Motor neuron (in vitro differentiated cells): ENCODE results near the gene PPEF1. TPM values are rescaled to one million over a fixed set of nuclear protein-coding genes. Genes with fewer than 3 reads are reported as not detected.
A peak's percentile ranks its signal among the peaks of the same experiment; 100 is the strongest.

ENCODE experiments used
- ATAC-seq, 8 experiments: fragments of 200-7000 bp; cut with Tn5 transposase; replicated peaks in 6 of 8; 2 replicates each; pipeline ENCODE4 v1.8.0; 2021; ENCODE audit warnings: mild to moderate bottlenecking in 8 of 8, moderate library complexity in 8 of 8
- H3K27ac ChIP-seq, 2 donors: fragments of 250-450 bp; sonication (Bioruptor Pico); 2 replicates each; pipeline ENCODE4 v1.9.0; 2021; ENCODE audit warnings: antibody characterized with exemption in 2 of 2, mild to moderate bottlenecking in 2 of 2, moderate library complexity in 1 of 2
- H3K4me1 ChIP-seq, 2 donors: fragments of 250-450 bp; sonication (Bioruptor Pico); replicated peaks in 1 of 2; 2 replicates each; pipeline ENCODE4 v1.6.1; 2021; ENCODE audit warnings: antibody characterized with exemption in 2 of 2, mild to moderate bottlenecking in 2 of 2, moderate library complexity in 1 of 2
- H3K4me3 ChIP-seq, 5 donors: fragments of 250-450 bp; sonication (Bioruptor Pico); 2 replicates each; pipeline ENCODE4 v1.9.0; 2021; ENCODE audit warnings: antibody characterized with exemption in 5 of 5, mild to moderate bottlenecking in 5 of 5, moderate library complexity in 4 of 5
- WGBS, 10 experiments: fragments of 450-650 bp; shearing (Covaris generic); methylation state at CpG; one replicate each; pipeline ENCODE4 v1.0.0; 2022; 5-methylcytosine and 5-hydroxymethylcytosine counted together
- in situ Hi-C, 9 experiments: fragments of 400-800 bp; cut with MboI; loops; one replicate each; pipeline ENCODE4 v1.15.0; 2021; ENCODE audit warnings: low sequenced_read_pairs in 9 of 9, low pct_unique_long_range_greater_than_20kb in 2 of 9; ENCODE audit not compliant: unreplicated experiment in 9 of 9
- total RNA-seq, 8 experiments: library from RNA; unstranded; fragments of 300-600 nt; gene quantifications; 2 replicates each; pipeline versions ENCODE4 v1.2.3 to v1.2.4, GENCODE V29; 2022

The PPEF1 gene
- total RNA-seq, 8 experiments from 2014 or later = 0.31 to 1.7 (median 0.66) TPM; not detected in 3

DNA sequence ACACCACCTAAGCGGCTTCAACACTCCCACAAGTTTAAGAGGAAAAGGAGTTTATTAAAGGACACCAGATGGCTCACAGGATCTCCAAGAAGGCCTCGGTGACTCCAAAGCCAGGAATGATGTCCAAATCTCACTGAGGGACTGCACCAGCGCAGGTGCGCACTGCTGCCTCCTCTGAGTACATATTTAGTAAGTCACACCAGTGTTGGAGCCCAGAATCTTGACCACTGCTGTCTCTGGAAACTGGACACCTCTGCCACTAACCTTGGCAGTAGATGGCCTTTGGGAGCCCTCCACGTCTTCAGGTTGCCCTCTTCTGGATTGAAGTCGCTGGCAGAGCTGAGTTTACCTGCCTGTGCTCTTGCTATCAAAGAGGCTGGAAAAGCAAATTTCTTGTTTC is 25.4 kb upstream of the PPEF1 start:
- no peak overlapping the region for H3K4me3 ChIP-seq
- no peaks in the 10 kb centered on the region for H3K4me1 ChIP-seq
- WGBS, 10 experiments = 0 to 83% (median 34%) methylated on average over 1 to 4 of the region's 6 CpGs; no CpG with 5 or more reads in 7 of the 10 experiments
- H3K27ac ChIP-seq = no peak overlapping the region
- ATAC-seq = no peak
- in situ Hi-C loops = loop anchor here in 1 of 9 experiments (25.0 kb wide), 1 partner anchor 205 kb away; no protein-coding TSS in a partner anchor

DNA sequence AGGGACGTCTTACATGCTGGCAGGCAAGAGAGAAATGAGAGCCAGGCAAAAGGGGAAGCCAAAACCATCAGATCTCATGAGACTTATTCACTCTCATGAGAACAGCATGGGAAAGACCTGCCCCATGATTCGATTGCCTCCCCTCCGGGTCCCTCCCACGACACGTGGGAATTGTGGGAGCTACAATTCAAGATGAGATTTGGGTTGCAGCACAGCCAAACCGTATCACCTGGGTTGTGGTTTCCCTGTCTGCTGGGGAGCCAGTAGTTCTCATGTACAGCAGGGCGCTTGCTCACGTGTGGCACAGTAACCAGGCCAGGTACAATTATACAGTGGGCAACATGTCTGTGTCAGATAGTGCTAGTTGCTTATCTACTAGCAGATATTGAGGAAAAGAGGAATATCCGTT is 24.5 kb upstream of the PPEF1 start:
- in situ Hi-C loops = loop anchor here in 1 of 9 experiments (25.0 kb wide), 1 partner anchor 204 kb away; no protein-coding TSS in a partner anchor
- Histone ChIP-seq H3K27ac (no peak overlapping the region), H3K4me3 (no peak overlapping the region), H3K4me1 (no peaks in the 10 kb centered on the region)
- no peak for ATAC-seq
- 40 to 76% (median 63%) methylated on average over 2 to 4 of the region's 9 CpGs; no CpG with 5 or more reads in 6 of the 10 experiments for WGBS, 10 experiments

DNA sequence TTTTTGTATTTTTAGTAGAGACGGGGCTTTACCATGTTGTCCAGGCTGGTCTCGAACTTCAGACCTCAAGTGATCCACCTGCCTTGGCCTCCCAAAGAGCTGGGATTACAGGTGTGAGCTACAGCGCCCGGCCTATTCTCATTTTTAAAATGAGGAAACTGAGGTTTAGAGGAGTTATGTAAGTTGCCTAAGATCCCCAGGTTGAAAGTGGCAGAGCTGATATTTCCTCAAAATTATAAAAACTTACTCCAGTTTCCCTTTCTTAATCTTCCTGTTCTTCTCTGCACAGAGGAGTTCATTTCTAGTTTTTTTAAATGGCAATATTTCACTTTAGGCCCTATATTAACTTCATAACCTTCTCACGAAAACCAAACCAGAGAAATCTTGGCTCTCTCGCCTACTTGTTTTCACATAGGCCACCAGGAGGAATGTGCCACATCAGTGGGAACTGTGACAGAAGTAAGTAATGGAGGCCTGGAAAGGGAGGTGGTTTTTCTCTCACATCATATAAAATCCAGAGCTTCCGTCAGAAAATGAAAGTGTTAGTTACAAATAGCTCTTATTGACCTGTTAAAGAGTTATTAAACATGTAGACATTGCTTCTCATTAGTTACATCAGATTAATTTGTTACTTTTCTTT is 19.5 kb upstream of the PPEF1 start:
- Histone ChIP-seq H3K4me1 (peaks cover 5 to 18% of the 10 kb centered on the region in 2 donors), H3K4me3 (no peak overlapping the region), H3K27ac (no peak overlapping the region)
- in situ Hi-C loops = loop anchor here in 1 of 9 experiments (25.0 kb wide), 1 partner anchor 199 kb away; no protein-coding TSS in a partner anchor
- 0 to 100% (median 56%) methylated on average over 1 to 4 of the region's 7 CpGs; no CpG with 5 or more reads in 3 of the 10 experiments for WGBS, 10 experiments
- ATAC-seq = no peak

DNA sequence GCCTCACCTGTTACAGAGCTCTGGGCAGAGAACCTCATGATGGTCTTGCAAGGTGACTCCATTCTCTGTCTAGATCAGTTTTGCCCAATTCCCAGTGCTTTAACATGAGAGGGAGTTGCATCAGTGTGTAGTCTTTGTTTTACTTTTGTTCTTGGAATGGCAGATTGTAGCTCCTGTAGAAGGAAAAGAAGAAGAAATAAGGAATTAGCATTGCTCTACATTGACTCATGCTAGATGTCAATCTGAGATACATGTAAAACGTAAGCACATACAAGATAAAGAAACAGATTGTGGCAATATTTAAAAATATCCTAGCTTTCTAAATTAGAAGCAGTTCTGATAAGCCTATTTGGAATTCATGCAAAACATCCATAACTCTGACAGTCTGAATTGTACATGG is 16.0 kb upstream of the PPEF1 start:
- no peak overlapping the region for H3K27ac ChIP-seq
- 10 to 83% (median 44%) methylated on average over 1 of the region's 1 CpG; no CpG with 5 or more reads in 5 of the 10 experiments for WGBS, 10 experiments
- in situ Hi-C loops = loop anchor here in 1 of 9 experiments (25.0 kb wide), 1 partner anchor 196 kb away; no protein-coding TSS in a partner anchor
- H3K4me3 ChIP-seq = no peak overlapping the region
- peaks cover 5 to 18% of the 10 kb centered on the region in 2 donors for H3K4me1 ChIP-seq
- ATAC-seq = no peak

DNA sequence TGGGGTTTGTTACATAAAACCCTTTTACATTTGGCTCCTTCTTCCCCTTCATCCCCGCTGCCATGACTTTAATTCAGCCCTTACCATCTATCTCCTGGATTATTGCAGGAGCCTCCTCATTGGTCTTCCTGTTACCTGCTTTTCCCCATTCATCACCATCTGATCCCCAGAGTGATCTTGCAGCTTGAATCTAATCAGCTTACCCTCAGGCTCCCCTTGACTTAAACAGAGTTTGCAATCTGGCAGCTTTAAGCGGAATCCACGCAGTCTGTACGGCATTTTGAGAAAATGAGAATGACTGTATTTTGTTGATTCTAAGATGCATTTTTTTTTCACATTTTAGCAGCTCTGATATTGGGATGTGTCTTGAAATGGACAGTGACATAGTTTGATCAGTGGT is 14.9 kb upstream of the PPEF1 start:
- no peak overlapping the region for H3K27ac ChIP-seq
- no peak for ATAC-seq
- H3K4me1 ChIP-seq = peaks cover 5 to 18% of the 10 kb centered on the region in 2 donors
- no peak overlapping the region for H3K4me3 ChIP-seq
- in situ Hi-C loops = loop anchor here in 1 of 9 experiments (25.0 kb wide), 1 partner anchor 195 kb away; no protein-coding TSS in a partner anchor
- 83 to 100% (median 100%) methylated on average over 2 to 3 of the region's 4 CpGs; no CpG with 5 or more reads in 7 of the 10 experiments for WGBS, 10 experiments

DNA sequence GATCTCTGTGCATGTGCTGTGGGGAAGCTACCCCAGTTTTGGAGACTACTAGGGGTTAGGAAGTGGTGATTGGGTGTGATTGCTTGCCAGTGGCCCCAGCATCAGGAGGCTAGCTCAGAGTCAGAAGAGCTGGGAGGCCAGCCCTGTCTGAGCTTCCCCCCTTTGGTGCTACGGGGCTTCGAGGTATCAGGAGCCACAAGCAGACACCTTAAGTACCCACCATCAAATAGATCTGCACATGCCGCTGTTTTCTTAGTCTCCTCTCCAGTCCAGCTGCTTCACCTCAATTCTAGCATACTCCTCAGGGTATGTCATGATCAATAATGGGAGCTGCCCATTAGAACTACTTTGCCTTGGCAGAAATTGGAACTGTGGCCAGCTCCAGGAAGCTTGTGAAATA is 10.8 kb upstream of the PPEF1 start:
- Histone ChIP-seq H3K27ac (no peak overlapping the region), H3K4me3 (no peak overlapping the region), H3K4me1 (peaks cover 9 to 24% of the 10 kb centered on the region in 2 donors)
- in situ Hi-C loops = loop anchor here in 1 of 9 experiments (25.0 kb wide), 1 partner anchor 191 kb away; no protein-coding TSS in a partner anchor
- no peak for ATAC-seq
- WGBS, 10 experiments = 20 to 64% (median 20%) methylated on average over 1 to 3 of the region's 3 CpGs; no CpG with 5 or more reads in 7 of the 10 experiments

DNA sequence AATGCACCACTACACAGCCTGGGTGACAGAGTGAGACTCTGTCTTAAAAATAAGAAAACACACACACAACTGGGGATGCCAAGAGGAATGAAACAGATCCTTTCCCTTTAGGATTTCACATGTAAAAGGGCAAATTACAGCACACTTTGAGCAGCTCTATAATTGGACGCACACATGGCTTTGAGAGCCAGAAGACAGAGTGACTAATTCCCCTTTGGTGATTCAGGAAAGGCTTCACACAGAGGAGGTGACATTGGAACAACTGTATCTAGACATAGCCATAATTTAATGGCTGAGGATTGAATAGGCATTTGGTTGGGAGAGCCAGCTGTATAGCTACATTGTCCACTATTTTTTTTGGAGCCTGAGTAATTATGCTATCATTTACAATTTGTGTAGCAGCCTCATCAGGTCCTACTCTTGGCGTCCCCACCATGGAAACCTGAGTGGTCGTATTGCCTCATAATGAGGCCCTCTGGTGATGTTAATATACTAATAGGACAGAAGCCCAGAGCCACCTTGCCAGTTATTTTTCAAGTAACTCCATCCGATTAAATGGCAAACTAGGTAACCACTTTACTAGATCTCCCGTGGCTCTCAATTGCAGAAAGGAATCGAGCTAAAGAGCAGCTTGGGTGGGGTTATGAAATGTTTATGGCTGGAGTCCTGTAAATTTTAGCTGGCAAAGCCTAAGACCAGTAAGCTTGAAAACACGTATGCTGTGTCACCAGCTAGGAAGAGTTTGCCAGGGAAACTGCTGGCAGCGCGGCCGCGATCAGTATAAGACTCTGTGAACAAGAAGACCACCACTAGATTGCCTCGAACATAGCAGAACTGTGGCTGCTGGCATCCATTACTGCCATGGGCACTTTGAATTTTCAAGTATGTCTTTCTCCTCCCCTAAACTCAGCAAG is 8.5 kb upstream of the PPEF1 start:
- peak in 2 of 8 experiments; percentile 29 to 35 for ATAC-seq
- WGBS, 10 experiments = 10 to 100% (median 68%) methylated on average over 1 to 12 of the region's 12 CpGs; no CpG with 5 or more reads in 4 of the 10 experiments
- in situ Hi-C loops = loop anchor here in 1 of 9 experiments (25.0 kb wide), 1 partner anchor 188 kb away; no protein-coding TSS in a partner anchor

DNA sequence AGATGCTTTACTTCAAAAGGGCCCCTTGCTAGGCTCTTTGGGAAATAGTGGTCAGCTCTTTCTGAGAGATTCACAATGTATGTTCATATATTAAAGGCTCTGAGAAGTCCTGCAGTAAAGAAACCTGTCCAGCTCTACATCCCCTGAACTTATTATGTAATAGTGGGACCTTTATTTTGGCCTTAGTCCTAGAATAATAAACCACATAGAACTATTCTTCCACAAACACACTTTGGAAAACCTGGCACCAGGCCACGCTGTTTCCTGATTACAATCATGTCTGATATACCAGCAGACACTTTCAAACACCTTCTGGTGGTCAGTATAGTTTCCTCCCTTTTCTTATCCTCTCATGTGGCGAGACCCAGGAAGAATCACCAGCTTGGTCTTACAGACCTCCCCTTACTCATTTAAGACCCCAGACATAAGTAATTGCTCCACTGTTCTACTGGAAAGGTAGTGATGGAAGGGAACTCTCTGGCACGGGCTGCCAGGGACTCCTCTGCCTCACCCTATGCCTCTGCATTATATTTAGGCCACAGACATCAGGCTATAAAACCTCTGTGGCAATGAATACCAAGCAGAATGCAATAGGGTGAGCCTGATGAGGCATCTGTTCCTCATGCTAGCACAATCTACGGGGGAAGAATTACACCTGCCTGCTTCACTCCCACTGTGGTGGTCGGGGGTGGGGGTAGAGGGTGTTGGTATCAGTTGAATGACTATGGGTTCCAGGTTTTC is 5.7 kb upstream of the PPEF1 start:
- Histone ChIP-seq H3K27ac (no peak overlapping the region), H3K4me1 (peaks cover 6 to 11% of the 10 kb centered on the region in 2 donors), H3K4me3 (no peak overlapping the region)
- 27 to 100% methylated on average over 1 to 2 of the region's 5 CpGs; no CpG with 5 or more reads in 8 of the 10 experiments for WGBS, 10 experiments
- in situ Hi-C loops = no loop called here
- no peak for ATAC-seq

More for the DNA sequence above, 8.5 kb upstream of the PPEF1 start:
- no peak overlapping the region for H3K27ac ChIP-seq
- peaks cover 6 to 11% of the 10 kb centered on the region in 2 donors for H3K4me1 ChIP-seq
- no peak overlapping the region for H3K4me3 ChIP-seq

DNA sequence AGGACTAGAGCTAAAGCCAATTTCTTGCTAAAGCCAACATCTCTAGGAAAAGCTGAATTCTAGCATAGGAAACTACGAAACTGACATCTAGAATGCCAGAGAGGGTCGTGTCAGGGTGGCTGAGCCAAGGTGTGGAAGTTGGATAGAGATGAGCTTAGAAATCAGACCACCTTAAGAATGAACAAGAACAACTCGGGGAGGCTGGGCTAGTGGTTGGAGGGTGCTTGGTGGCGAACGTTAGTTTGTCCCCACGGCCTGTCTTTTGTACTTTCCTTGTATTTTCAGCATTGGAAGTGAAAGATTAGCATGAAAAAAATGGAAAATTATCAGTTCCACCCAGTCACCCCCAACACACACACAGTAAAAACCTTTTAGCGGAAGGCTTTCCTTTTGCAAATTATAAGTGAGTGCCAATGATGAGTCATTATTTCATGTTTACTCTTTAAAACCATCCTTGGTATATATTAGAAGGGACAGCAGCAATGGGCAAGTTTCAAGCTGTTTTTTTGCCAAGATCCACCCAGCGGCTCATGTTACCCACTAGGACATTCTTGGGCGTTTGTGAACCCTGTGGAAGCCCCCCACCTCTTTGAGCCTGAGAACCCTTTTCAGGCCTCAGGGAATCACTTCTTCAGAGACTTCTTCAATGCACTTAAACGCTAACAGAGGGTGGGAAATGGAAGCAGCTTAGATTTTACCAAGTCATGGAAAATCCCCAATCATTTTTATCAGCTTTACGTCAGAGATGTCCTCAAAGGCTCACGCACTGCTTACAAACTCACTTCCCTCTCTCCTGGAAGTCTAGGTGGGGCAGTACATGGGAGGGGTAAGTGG is 4.9 kb upstream of the PPEF1 start:
- H3K27ac ChIP-seq = no peak overlapping the region
- ATAC-seq = peak in 1 of 8 experiments; percentile 46
- in situ Hi-C loops = no loop called here
- whole genome bisulfite sequencing, 10 experiments = 5 to 100% (median 50%) methylated on average over 1 to 12 of the region's 12 CpGs; no CpG with 5 or more reads in 5 of the 10 experiments
- no peak overlapping the region for H3K4me3 ChIP-seq
- peaks cover 6 to 11% of the 10 kb centered on the region in 2 donors for H3K4me1 ChIP-seq

DNA sequence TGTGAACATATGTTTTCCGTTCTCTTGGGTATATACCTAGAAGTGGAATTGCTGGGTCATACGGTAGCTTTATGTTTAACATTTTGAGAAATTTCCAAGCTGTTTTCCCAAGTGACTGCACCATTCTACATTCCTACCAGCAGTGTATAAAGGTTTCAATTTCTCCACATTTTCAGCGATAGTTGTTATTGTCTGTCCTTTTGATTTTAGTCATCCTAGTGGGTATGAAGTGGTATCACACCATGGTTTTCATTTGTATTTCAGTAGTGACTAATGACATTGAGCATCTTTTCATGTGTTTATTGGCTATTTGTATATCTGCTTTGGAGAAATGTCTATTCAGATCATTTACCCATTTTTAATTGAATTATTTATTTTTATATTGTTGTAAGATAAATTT is 2.4 kb downstream of the PPEF1 start:
- 22 to 94% (median 75%) methylated on average over 1 to 3 of the region's 3 CpGs; no CpG with 5 or more reads in 7 of the 10 experiments for WGBS, 10 experiments
- ATAC-seq = no peak
- Histone ChIP-seq H3K4me1 (no peaks in the 10 kb centered on the region), H3K27ac (no peak overlapping the region), H3K4me3 (no peak overlapping the region)
- in situ Hi-C loops = no loop called here

DNA sequence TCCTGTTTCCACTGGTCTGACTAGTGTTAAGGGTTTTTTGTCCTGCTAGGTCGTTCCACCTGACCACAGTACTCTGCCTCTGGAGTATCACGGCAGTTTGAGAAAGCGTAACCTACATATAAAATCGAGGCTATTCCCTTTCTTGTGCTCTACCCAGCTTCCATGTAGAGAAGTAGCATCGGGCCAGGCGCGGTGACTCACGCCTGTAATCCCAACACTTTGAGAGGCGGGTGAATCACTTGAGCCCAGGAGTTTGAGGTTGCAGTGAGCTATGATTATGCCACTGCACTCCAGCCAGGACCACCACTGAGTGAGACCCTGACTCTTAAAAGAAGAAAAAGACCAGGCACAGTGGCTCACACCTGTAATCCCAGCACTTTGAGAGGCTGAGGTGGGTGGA is 7.5 kb downstream of the PPEF1 start:
- WGBS, 10 experiments = 58 to 100% methylated on average over 1 to 5 of the region's 9 CpGs; no CpG with 5 or more reads in 8 of the 10 experiments
- Histone ChIP-seq H3K4me1 (no peaks in the 10 kb centered on the region), H3K27ac (no peak overlapping the region), H3K4me3 (no peak overlapping the region)
- in situ Hi-C loops = no loop called here
- ATAC-seq = no peak
